ENCODE data around the gene DIP2C. TPM values are rescaled to one million over a fixed set of nuclear protein-coding genes. Genes with fewer than 3 reads are reported as not detected.

Gene DIP2C
- total RNA-seq, 1 experiment from 2014 or later, result 11.0 TPM

DNA sequence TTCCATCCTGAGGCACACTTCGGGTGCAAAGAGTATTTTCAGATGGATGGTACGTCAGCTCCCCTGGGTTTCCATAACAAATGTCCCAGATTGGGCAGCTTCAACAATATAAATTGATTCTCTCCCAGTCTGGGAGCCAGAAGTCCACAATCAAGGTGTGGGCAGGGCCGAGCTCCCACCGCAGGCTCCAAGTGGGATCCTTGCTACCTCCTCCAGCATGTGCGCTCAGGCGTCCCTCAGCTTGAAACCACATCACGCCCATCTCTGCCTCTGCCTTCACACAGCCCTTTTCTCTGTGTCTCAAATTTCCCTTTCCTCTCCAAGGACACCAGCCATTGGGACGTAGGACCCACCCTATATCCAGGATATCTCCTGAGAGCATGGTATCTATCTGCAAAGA is 153.5 kb downstream of the DIP2C start:
- BruUV-seq (replicated peaks), result no TSS peak
- intact Hi-C loops (cut with micrococcal nuclease; ENCODE audit: unreplicated experiment), result no loop called here
- CTCF ChIA-PET, result no interaction called here
- Mint-ChIP-seq H3K4me1 (ENCODE audit: low read depth, unreplicated experiment) (peaks cover 10% of the 10 kb centered on the region), H3K27me3 (ENCODE audit: unreplicated experiment) (no peaks in the 10 kb centered on the region), H3K4me3 (ENCODE audit: low read depth, unreplicated experiment) (no peak overlapping the region), H3K9me3 (ENCODE audit: low read depth, unreplicated experiment) (no peaks in the 10 kb centered on the region), H3K27ac (ENCODE audit: unreplicated experiment) (no peak overlapping the region), H3K36me3 (ENCODE audit: insufficient read depth, unreplicated experiment) (no peaks in the 10 kb centered on the region)
- TF ChIP-seq, protein P1, sequence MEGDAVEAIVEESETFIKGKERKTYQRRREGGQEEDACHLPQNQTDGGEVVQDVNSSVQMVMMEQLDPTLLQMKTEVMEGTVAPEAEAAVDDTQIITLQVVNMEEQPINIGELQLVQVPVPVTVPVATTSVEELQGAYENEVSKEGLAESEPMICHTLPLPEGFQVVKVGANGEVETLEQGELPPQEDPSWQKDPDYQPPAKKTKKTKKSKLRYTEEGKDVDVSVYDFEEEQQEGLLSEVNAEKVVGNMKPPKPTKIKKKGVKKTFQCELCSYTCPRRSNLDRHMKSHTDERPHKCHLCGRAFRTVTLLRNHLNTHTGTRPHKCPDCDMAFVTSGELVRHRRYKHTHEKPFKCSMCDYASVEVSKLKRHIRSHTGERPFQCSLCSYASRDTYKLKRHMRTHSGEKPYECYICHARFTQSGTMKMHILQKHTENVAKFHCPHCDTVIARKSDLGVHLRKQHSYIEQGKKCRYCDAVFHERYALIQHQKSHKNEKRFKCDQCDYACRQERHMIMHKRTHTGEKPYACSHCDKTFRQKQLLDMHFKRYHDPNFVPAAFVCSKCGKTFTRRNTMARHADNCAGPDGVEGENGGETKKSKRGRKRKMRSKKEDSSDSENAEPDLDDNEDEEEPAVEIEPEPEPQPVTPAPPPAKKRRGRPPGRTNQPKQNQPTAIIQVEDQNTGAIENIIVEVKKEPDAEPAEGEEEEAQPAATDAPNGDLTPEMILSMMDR (IDR thresholded peaks at IDR 0.05; ENCODE audit: unreplicated experiment), result no peak
- no peak for DNase-seq

GRCh38 chr10:535051-535450 is 154.4 kb downstream of the DIP2C start:
- no peaks in the 10 kb centered on the region for H3K27me3 Mint-ChIP-seq (ENCODE audit: unreplicated experiment)
- no peak for DNase-seq
- CTCF ChIA-PET, result interaction anchor here (0.6 kb wide), 1 partner anchor 13 kb away, joined by 4 read pairs; no protein-coding TSS in a partner anchor
- BruUV-seq (replicated peaks), result no TSS peak
- H3K36me3 Mint-ChIP-seq (ENCODE audit: insufficient read depth, unreplicated experiment), result no peaks in the 10 kb centered on the region
- H3K27ac Mint-ChIP-seq (ENCODE audit: unreplicated experiment), result no peak overlapping the region
- no peak overlapping the region for H3K4me3 Mint-ChIP-seq (ENCODE audit: low read depth, unreplicated experiment)
- H3K9me3 Mint-ChIP-seq (ENCODE audit: low read depth, unreplicated experiment), result no peaks in the 10 kb centered on the region
- intact Hi-C loops (cut with micrococcal nuclease; ENCODE audit: unreplicated experiment), result no loop called here
- H3K4me1 Mint-ChIP-seq (ENCODE audit: low read depth, unreplicated experiment), result peaks cover 10% of the 10 kb centered on the region
- TF ChIP-seq, protein P1 (IDR thresholded peaks at IDR 0.05; ENCODE audit: unreplicated experiment), result no peak

GRCh38 chr10:534047-534566 is 155.4 kb downstream of the DIP2C start:
- CTCF ChIA-PET, result no interaction called here
- Mint-ChIP-seq H3K27me3 (ENCODE audit: unreplicated experiment) (no peaks in the 10 kb centered on the region), H3K36me3 (ENCODE audit: insufficient read depth, unreplicated experiment) (no peaks in the 10 kb centered on the region), H3K4me1 (ENCODE audit: low read depth, unreplicated experiment) (peaks cover under 1% of the 10 kb centered on the region), H3K4me3 (ENCODE audit: low read depth, unreplicated experiment) (no peak overlapping the region), H3K9me3 (ENCODE audit: low read depth, unreplicated experiment) (no peaks in the 10 kb centered on the region), H3K27ac (ENCODE audit: unreplicated experiment) (no peak overlapping the region)
- intact Hi-C loops (cut with micrococcal nuclease; ENCODE audit: unreplicated experiment), result no loop called here
- no peak for DNase-seq
- BruUV-seq (replicated peaks), result no TSS peak
- TF ChIP-seq, protein P1 (IDR thresholded peaks at IDR 0.05; ENCODE audit: unreplicated experiment), result no peak

- H3K27ac Mint-ChIP-seq (ENCODE audit: unreplicated experiment), result no peak overlapping the region
Measured at GRCh38 chr10:533611-534010, 155.9 kb downstream of the DIP2C start.

More at GRCh38 chr10:533611-534010, 155.9 kb downstream of the DIP2C start:
- DNase-seq, result no peak
- BruUV-seq (replicated peaks), result no TSS peak
- no peaks in the 10 kb centered on the region for H3K4me1 Mint-ChIP-seq (ENCODE audit: low read depth, unreplicated experiment)
- intact Hi-C loops (cut with micrococcal nuclease; ENCODE audit: unreplicated experiment), result no loop called here
- H3K9me3 Mint-ChIP-seq (ENCODE audit: low read depth, unreplicated experiment), result no peaks in the 10 kb centered on the region
- CTCF ChIA-PET, result no interaction called here
- TF ChIP-seq, protein P1 (IDR thresholded peaks at IDR 0.05; ENCODE audit: unreplicated experiment), result no peak
- no peak overlapping the region for H3K4me3 Mint-ChIP-seq (ENCODE audit: low read depth, unreplicated experiment)
- no peaks in the 10 kb centered on the region for H3K36me3 Mint-ChIP-seq (ENCODE audit: insufficient read depth, unreplicated experiment)
- no peaks in the 10 kb centered on the region for H3K27me3 Mint-ChIP-seq (ENCODE audit: unreplicated experiment)

Data from Calu3 (cell line).